CD4-positive, alpha-beta T cell (primary cell): Measurements from ENCODE around the gene PPM1J. TPM values are rescaled to one million over a fixed set of nuclear protein-coding genes. Genes with fewer than 3 reads are reported as not detected.
A peak's percentile ranks its signal among the peaks of the same experiment; 100 is the strongest.

ENCODE experiments used
- ATAC-seq: fragments of 200-7000 bp; cut with Tn5 transposase; one replicate; pipeline ENCODE4 v1.10.0; 2022; ENCODE audit warnings: mild to moderate bottlenecking; ENCODE audit not compliant: poor library complexity
- CTCF ChIA-PET: fragments of 350-600 bp; sonication (Branson Sonifier 250); formaldehyde crosslinking; loops from one replicate; lab custom pipeline; 2021; ENCODE audit warnings: antibody characterized with exemption, inconsistent platforms; lab: Charles Lee
- POLR2A ChIA-PET: fragments of 350-600 bp; sonication (Branson Sonifier 250); formaldehyde crosslinking; loops from one replicate; lab custom pipeline; 2021; ENCODE audit warnings: antibody characterized with exemption, inconsistent platforms; lab: Charles Lee
- DNase-seq, 14 experiments: peaks; one replicate each; pipeline ENCODE4 v3.0.0-alpha.2; 2013 to 2020; ENCODE audit warnings: mixed read lengths in 2 of 14
- H3K27ac ChIP-seq, 2 donors: one replicate each; pipeline versions ENCODE4 v1.5.1 to v1.7.0; 2013; ENCODE audit warnings: low read length in 2 of 2, low read depth in 1 of 2, mild to moderate bottlenecking in 1 of 2
- H3K27me3 ChIP-seq, 2 experiments: 1 replicate in 1 of 2; 2 replicates in 1 of 2; pipeline versions ENCODE4 v1.6.1 to v1.7.0; 2013; ENCODE audit warnings: low read length in 2 of 2, control low read depth in 1 of 2, mild to moderate bottlenecking in 1 of 2, moderate library complexity in 1 of 2; ENCODE audit not compliant: insufficient read depth in 2 of 2, control insufficient read depth in 1 of 2
- H3K36me3 ChIP-seq: one replicate; pipeline ENCODE4 v1.6.1; 2013; ENCODE audit warnings: low read length, control low read depth; ENCODE audit not compliant: insufficient read depth
- H3K4me1 ChIP-seq: one replicate; pipeline ENCODE4 v1.6.1; 2013; ENCODE audit warnings: low read length, control low read depth; ENCODE audit not compliant: insufficient read depth
- H3K4me3 ChIP-seq: one replicate; pipeline ENCODE4 v1.5.1; 2013; ENCODE audit warnings: mild to moderate bottlenecking, low read length, moderate library complexity
- H3K9me3 ChIP-seq, 2 experiments: 1 replicate in 1 of 2; 2 replicates in 1 of 2; pipeline versions ENCODE4 v1.6.1 to v1.7.0; 2013; ENCODE audit warnings: low read length in 2 of 2, mild to moderate bottlenecking in 2 of 2, control low read depth in 1 of 2, moderate library complexity in 1 of 2; ENCODE audit not compliant: control insufficient read depth in 1 of 2, insufficient read depth in 1 of 2
- H3K27ac Mint-ChIP-seq: one replicate; pipeline ENCODE4 v1.8.0; 2020; ENCODE audit warnings: mixed read lengths
- H3K27me3 Mint-ChIP-seq: one replicate; pipeline ENCODE4 v1.8.0; 2021; ENCODE audit warnings: mixed read lengths
- H3K36me3 Mint-ChIP-seq: one replicate; pipeline ENCODE4 v1.8.0; 2021; ENCODE audit warnings: low read depth, mixed read lengths
- H3K4me1 Mint-ChIP-seq: one replicate; pipeline ENCODE4 v1.8.0; 2021; ENCODE audit warnings: low read depth, mixed read lengths
- H3K4me3 Mint-ChIP-seq: one replicate; pipeline ENCODE4 v1.8.0; 2020; ENCODE audit warnings: mild to moderate bottlenecking, mixed read lengths
- H3K9me3 Mint-ChIP-seq: one replicate; pipeline ENCODE4 v1.8.0; 2020; ENCODE audit warnings: mixed read lengths
- CTCF ChIP-seq: fragments of 200-600 bp; IDR thresholded peaks from one replicate; pipeline ENCODE4 v1.8.0; 2022; ENCODE audit warnings: antibody characterized with exemption, mild to moderate bottlenecking
- intact Hi-C, 2 experiments: fragments of 100-400 bp; cut with DNase I in 1 of 2; cut with micrococcal nuclease in 1 of 2; formaldehyde crosslinking; loops; one replicate each; pipeline versions ENCODE4 v1.15.1 to v1.9.0; 2023 to 2025; cut with DNase I, micrococcal nuclease
- total RNA-seq, 174 experiments: library from RNA in 2 of 174; stranded (reverse) in 2 of 174; gene quantifications; one replicate each; pipeline ENCODE4 v1.2.3 and lab custom pipeline; 2021 to 2026

The PPM1J gene
- total RNA-seq, 2 experiments from 2014 or later, result 0.39 to 0.49 TPM

GRCh38 chr1:112701227-112702066 lies 13.7 kb downstream of the PPM1J start:
- Mint-ChIP-seq H3K9me3 (no peaks in the 10 kb centered on the region), H3K36me3 (peaks cover 42% of the 10 kb centered on the region), H3K27ac (peak overlapping the region; percentile 34), H3K4me3 (no peak overlapping the region), H3K4me1 (peaks cover 62% of the 10 kb centered on the region), H3K27me3 (no peaks in the 10 kb centered on the region)
- no peaks in the 10 kb centered on the region for H3K9me3 ChIP-seq
- ChIA-PET POLR2A (interaction anchor here (1.1 to 4.4 kb wide), 5 partner anchors 13 to 84 kb away, joined by 3 to 46 read pairs (median 4); partner anchors contain the start of genes CAPZA1, MOV10 and PPM1J), CTCF (no interaction called here)
- H3K4me1 ChIP-seq, result peaks cover 49% of the 10 kb centered on the region
- intact Hi-C loops, result loop anchor here in 1 of 2 experiments (2.0 kb wide), 1 partner anchor 25 kb away; no protein-coding TSS in a partner anchor
- H3K36me3 ChIP-seq, result peaks cover 34% of the 10 kb centered on the region
- ATAC-seq (no peak), DNase-seq (peak in 1 of 14 experiments; percentile 13)
- H3K4me3 ChIP-seq, result no peak overlapping the region
- no peaks in the 10 kb centered on the region for H3K27me3 ChIP-seq
- H3K27ac ChIP-seq, result peak overlapping the region in 1 of 2 donors; percentile 34
- no peak for TF ChIP-seq CTCF

- ATAC-seq, result peak; percentile 49
- peaks cover 53% of the 10 kb centered on the region for H3K4me1 Mint-ChIP-seq
- DNase-seq, result peak; percentile 43 to 78 (median 61)
- H3K4me3 Mint-ChIP-seq, result no peak overlapping the region
- peaks cover 48% of the 10 kb centered on the region for H3K36me3 Mint-ChIP-seq
- no peaks in the 10 kb centered on the region for H3K9me3 Mint-ChIP-seq
- CTCF ChIA-PET, result interaction anchor here (1.2 kb wide), 1 partner anchor 14 kb away, joined by 6 read pairs; the partner anchor contains the start of gene PPM1J
- Histone ChIP-seq H3K4me3 (no peak overlapping the region), H3K36me3 (peaks cover 42% of the 10 kb centered on the region), H3K4me1 (peaks cover 40% of the 10 kb centered on the region), H3K9me3 (no peaks in the 10 kb centered on the region), H3K27ac (peak overlapping the region; percentile 34 to 52), H3K27me3 (no peaks in the 10 kb centered on the region)
- no peaks in the 10 kb centered on the region for H3K27me3 Mint-ChIP-seq
- intact Hi-C loops, result loop anchor here in 1 of 2 experiments (2.0 kb wide), 1 partner anchor 24 kb away; no protein-coding TSS in a partner anchor
- TF ChIP-seq CTCF, result no peak
- POLR2A ChIA-PET, result interaction anchor here (1.2 to 1.4 kb wide), 3 partner anchors 26 to 83 kb away, joined by 3 to 4 read pairs (median 4); partner anchors contain the start of genes CAPZA1, MOV10 and ST7L
- peak overlapping the region; percentile 34 for H3K27ac Mint-ChIP-seq
These were observed 14.6 kb downstream of the PPM1J start for GRCh38 chr1:112700290-112701226.
